ENCODE data around the gene TSEN34.
"Not testable (repeated sequence)": the region's sequence is repeated elsewhere in the genome, so short reads cannot be mapped to it uniquely, and the experiment has no call there.

TSEN34 gene

GRCh38 chr19:54242234-54242633, 51.1 kb downstream of the TSEN34 start:
- not testable (repeated sequence) for H3K27me3 ChIP-seq (ENCODE audit: control insufficient read depth, low read length); H3K4me2 ChIP-seq (ENCODE audit: low read length); H3K9me2 ChIP-seq (replicated peaks; ENCODE audit: control insufficient read depth, low read length); H3K36me3 ChIP-seq (ENCODE audit: control insufficient read depth, low read length); H3K4me1 ChIP-seq (ENCODE audit: control insufficient read depth, low read length); H3F3A ChIP-seq (ENCODE audit: control insufficient read depth, insufficient read depth); H3K27ac ChIP-seq (ENCODE audit: low read depth, low read length); H3K9me3 ChIP-seq (ENCODE audit: control insufficient read depth, insufficient read depth, low read length); H4K20me1 ChIP-seq (ENCODE audit: control insufficient read depth, insufficient read depth, low read depth, low read length); H3K4me3 ChIP-seq (ENCODE audit: low read length); H3K79me2 ChIP-seq (ENCODE audit: control insufficient read depth, low read length)

DNA sequence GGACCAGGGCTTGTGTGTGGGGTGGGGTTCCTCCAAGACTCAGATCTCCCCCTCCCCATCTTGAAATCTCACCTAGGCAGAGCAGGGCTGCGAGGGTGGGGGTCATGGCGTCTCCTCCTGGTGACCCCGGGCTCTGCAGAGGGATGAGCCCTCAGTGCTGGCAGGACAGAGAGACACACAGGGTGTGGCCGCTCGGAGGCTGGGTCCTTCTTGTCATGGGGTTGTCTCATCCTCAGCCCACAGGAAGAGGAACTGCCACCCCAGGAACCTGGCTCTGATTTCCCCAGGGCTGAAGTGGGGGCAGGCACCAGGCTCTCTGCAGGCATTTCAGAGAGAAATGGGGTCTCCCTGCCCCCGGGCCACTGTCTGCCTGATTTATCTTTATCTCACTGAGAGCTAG, 51.5 kb downstream of the TSEN34 start, which contains the start of gene LILRA6:
LILRA6 (minus strand) TSS at position 145 of the 400 bp plus-strand sequence.
- H3K4me2 ChIP-seq (ENCODE audit: low read length); H3K4me1 ChIP-seq (ENCODE audit: control insufficient read depth, low read length); H3K27ac ChIP-seq (ENCODE audit: low read depth, low read length); H3K9me2 ChIP-seq (replicated peaks; ENCODE audit: control insufficient read depth, low read length); H3K36me3 ChIP-seq (ENCODE audit: control insufficient read depth, low read length); H3F3A ChIP-seq (ENCODE audit: control insufficient read depth, insufficient read depth); H3K4me3 ChIP-seq (ENCODE audit: low read length); H3K79me2 ChIP-seq (ENCODE audit: control insufficient read depth, low read length); H3K27me3 ChIP-seq (ENCODE audit: control insufficient read depth, low read length); H3K9me3 ChIP-seq (ENCODE audit: control insufficient read depth, insufficient read depth, low read length); H4K20me1 ChIP-seq (ENCODE audit: control insufficient read depth, insufficient read depth, low read depth, low read length): not testable (repeated sequence)

DNA sequence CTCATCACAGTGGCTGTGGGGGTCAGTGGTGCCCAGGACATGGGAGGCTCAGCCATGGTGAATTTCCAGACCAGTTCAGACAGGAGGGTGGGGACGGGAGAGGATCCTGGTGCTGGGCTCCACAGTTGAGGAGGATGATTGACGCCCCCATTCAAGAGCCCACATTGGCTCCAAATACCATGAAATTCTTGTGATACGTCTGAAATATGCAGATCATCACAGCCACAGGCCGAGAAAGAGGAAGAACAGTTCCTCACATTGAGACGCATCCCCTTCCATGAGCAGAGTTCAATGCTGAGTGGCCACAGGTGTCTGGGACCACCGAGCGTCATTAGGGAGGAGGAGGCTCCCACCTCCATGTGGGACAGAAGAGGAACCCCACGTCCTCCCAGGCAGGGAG, 52.7 kb downstream of the TSEN34 start:
- not testable (repeated sequence) for H3K27me3 ChIP-seq (ENCODE audit: control insufficient read depth, low read length); H3K36me3 ChIP-seq (ENCODE audit: control insufficient read depth, low read length); H3K4me2 ChIP-seq (ENCODE audit: low read length); H3K79me2 ChIP-seq (ENCODE audit: control insufficient read depth, low read length); H3K9me3 ChIP-seq (ENCODE audit: control insufficient read depth, insufficient read depth, low read length); H3F3A ChIP-seq (ENCODE audit: control insufficient read depth, insufficient read depth); H3K4me1 ChIP-seq (ENCODE audit: control insufficient read depth, low read length); H3K27ac ChIP-seq (ENCODE audit: low read depth, low read length); H3K4me3 ChIP-seq (ENCODE audit: low read length); H4K20me1 ChIP-seq (ENCODE audit: control insufficient read depth, insufficient read depth, low read depth, low read length); H3K9me2 ChIP-seq (replicated peaks; ENCODE audit: control insufficient read depth, low read length)
